K562 (cell line): ENCODE data around the gene CCND3. TPM values are rescaled to one million over a fixed set of nuclear protein-coding genes. Genes with fewer than 3 reads are reported as not detected.
A peak's percentile ranks its signal among the peaks of the same experiment; 100 is the strongest.

ENCODE experiments used
- BDP1 ChIP-seq: IDR thresholded peaks from 3 replicates; pipeline ENCODE4 v1.6.1; 2011; ENCODE audit not compliant: insufficient read length, insufficient read depth
- CC2D1A ChIP-seq: fragments of 450-650 bp; IDR thresholded peaks from 2 replicates; pipeline ENCODE4 v1.6.1; 2017; ENCODE audit warnings: mild to moderate bottlenecking
- DACH1 ChIP-seq: fragments of 450-650 bp; IDR thresholded peaks from 2 replicates; pipeline ENCODE4 v1.6.1; 2018; ENCODE audit not compliant: partially characterized antibody
- EP300 ChIP-seq: IDR thresholded peaks from 2 replicates; pipeline ENCODE4 v1.6.1; 2012; ENCODE audit warnings: low read length, improper control_type of control experiment
- FOXA1 ChIP-seq: fragments of 450-650 bp; IDR thresholded peaks from 2 replicates; pipeline ENCODE4 v1.6.1; 2016; ENCODE audit warnings: mild to moderate bottlenecking, borderline replicate concordance
- GATAD2A ChIP-seq: fragments of 450-650 bp; IDR thresholded peaks from 2 replicates; pipeline ENCODE4 v1.6.1; 2017
- HNRNPH1 ChIP-seq: fragments of 200-400 bp; formaldehyde crosslinking; optimal IDR thresholded peaks from 2 replicates; pipeline ENCODE3; 2017; ENCODE audit warnings: low read depth, mild to moderate bottlenecking, low read length, moderate library complexity
- JUNB ChIP-seq: fragments of 450-650 bp; formaldehyde crosslinking; conservative IDR thresholded peaks from 2 replicates; pipeline ENCODE4 v1.4.0; 2020; ENCODE audit warnings: mild to moderate bottlenecking
- KDM5B ChIP-seq: fragments of 200-600 bp; sonication (generic); IDR thresholded peaks from 2 replicates; pipeline ENCODE4 v1.6.1; 2012; ENCODE audit warnings: low read depth, mild to moderate bottlenecking, moderate library complexity, low read length, control low read depth, inconsistent platforms; ENCODE audit not compliant: insufficient replicate concordance
- KLF13 ChIP-seq: fragments of 450-650 bp; IDR thresholded peaks from 2 replicates; pipeline ENCODE4 v1.6.1; 2016; ENCODE audit warnings: missing genetic modification characterization, low read depth, mild to moderate bottlenecking, missing compliant biosample characterization, moderate library complexity, borderline replicate concordance
- MCM3 ChIP-seq: fragments of 450-650 bp; IDR thresholded peaks from 2 replicates; pipeline ENCODE4 v1.6.1; 2016
- NCOR1 ChIP-seq: fragments of 450-650 bp; IDR thresholded peaks from 2 replicates; pipeline ENCODE4 v1.6.1; 2016; ENCODE audit warnings: mild to moderate bottlenecking, moderate library complexity
- PRDM10 ChIP-seq: fragments of 450-650 bp; IDR thresholded peaks from 2 replicates; pipeline ENCODE4 v1.6.1; 2018; ENCODE audit not compliant: partially characterized antibody
- RBM14 ChIP-seq: fragments of 200-400 bp; formaldehyde crosslinking; IDR thresholded peaks from 2 replicates; pipeline ENCODE4 v1.6.1; 2018; ENCODE audit warnings: low read depth, mild to moderate bottlenecking, low read length, moderate library complexity, borderline replicate concordance; ENCODE audit not compliant: insufficient read depth
- TGIF2 ChIP-seq: sonication (generic); formaldehyde crosslinking; IDR thresholded peaks from 2 replicates; pipeline ENCODE4 v1.8.1; 2022; ENCODE audit warnings: mild to moderate bottlenecking, missing genetic modification reagents, moderate library complexity
- ZBTB1 ChIP-seq: sonication (generic); formaldehyde crosslinking; IDR thresholded peaks from 2 replicates; pipeline ENCODE4 v1.8.1; 2023; ENCODE audit warnings: missing genetic modification reagents, low read depth, mild to moderate bottlenecking, borderline replicate concordance
- ZBTB49 ChIP-seq: sonication (generic); formaldehyde crosslinking; IDR thresholded peaks from 2 replicates; pipeline ENCODE4 v1.8.0; 2022; ENCODE audit warnings: missing genetic modification reagents, mild to moderate bottlenecking, borderline replicate concordance
- ZKSCAN3 ChIP-seq: fragments of 250-450 bp; sonication (Bioruptor Pico); IDR thresholded peaks from 2 replicates; pipeline ENCODE4 v1.4.0; 2020
- ZNF277 ChIP-seq: fragments of 250-450 bp; sonication (Bioruptor Pico); IDR thresholded peaks from 2 replicates; pipeline ENCODE4 v1.8.0; 2022; ENCODE audit warnings: inconsistent platforms, mild to moderate bottlenecking, moderate library complexity, borderline replicate concordance
- ZNF395 ChIP-seq: fragments of 200-800 bp; sonication (Bioruptor generic); IDR thresholded peaks from 2 replicates; pipeline ENCODE4 v1.6.1; 2017; ENCODE audit warnings: missing genetic modification characterization, missing compliant biosample characterization
- polyA plus RNA-seq, 8 experiments: library from polyadenylated mRNA; depleted of rRNA in 4 of 8; stranded (reverse) in 5 of 8; unstranded in 3 of 8; fragments of >200 nt; fragmentation: Nextera tagmentation in 2 of 8; fragmentation: Illumina TruSeq in 1 of 8; extraction: Ambion mirVana in 2 of 8; extraction: Trizol in 1 of 8; gene quantifications; 2 replicates each; pipeline versions ENCODE4 v1.2.1 to v1.2.3, GENCODE V29; 2011 to 2014; ENCODE audit warnings: inconsistent platforms in 1 of 8, missing spikeins in 1 of 8
- total RNA-seq, 7 experiments: library from RNA; depleted of rRNA in 6 of 7; stranded (reverse); fragments of >200 nt in 6 of 7; fragmentation: Illumina TruSeq in 2 of 7; extraction: Trizol in 2 of 7; gene quantifications; 2 replicates each; pipeline versions ENCODE4 v1.2.1 to v1.2.3, GENCODE V29; 2011 to 2021; ENCODE audit warnings: low replicate concordance in 1 of 7

CCND3 gene
- total and polyA plus RNA-seq, 9 of the 15 experiments (the other 6 are each of a cell fraction or from before 2014, with no cell fraction given): 21.5 to 204 (median 97.4) TPM

- peak; percentile 70 for TF ChIP-seq CC2D1A
- no peak for TF ChIP-seq ZNF395 (CRISPR knock-in tag)
- no peak for TF ChIP-seq ZNF277 (CRISPR knock-in tag)
- TF ChIP-seq FOXA1: no peak
- no peak for TF ChIP-seq ZKSCAN3
- TF ChIP-seq MCM3: no peak
- TF ChIP-seq NCOR1: peak; percentile 80
- TF ChIP-seq PRDM10: peak; percentile 87
- peak; percentile 15 for TF ChIP-seq DACH1
- TF ChIP-seq GATAD2A: 0 out of 2 replicates have a peak, but pooled peaks have one; percentile 62
- no peak for TF ChIP-seq TGIF2 (CRISPR knock-in tag)
- TF ChIP-seq ZBTB49 (CRISPR knock-in tag): no peak
- no peak for TF ChIP-seq RBM14
- TF ChIP-seq KLF13: no peak
- TF ChIP-seq EP300: peak; percentile 85
- TF ChIP-seq KDM5B: no peak
- TF ChIP-seq BDP1: no peak
- TF ChIP-seq HNRNPH1: no peak
- TF ChIP-seq ZBTB1: peak; percentile 75; the same call in 1 of the 2 replicates
- no peak for TF ChIP-seq JUNB (CRISPR knock-in tag)
These were observed 5.4 kb downstream of the CCND3 start (continued) for GRCh38 chr6:41936073-41936837.
